ENCODE measurements around the gene SGCD. TPM values are rescaled to one million over a fixed set of nuclear protein-coding genes. Genes with fewer than 3 reads are reported as not detected.

SGCD gene
- total RNA-seq, 1 donor from 2014 or later, result 2.8 TPM

- no peak for DNase-seq (ENCODE audit: low spot score)
These were observed 129.9 kb downstream of the SGCD start for GRCh38 chr5:156456857-156457256.

- no peak for DNase-seq (ENCODE audit: low spot score)
These were observed 132.9 kb downstream of the SGCD start for GRCh38 chr5:156459812-156460385.

- DNase-seq (ENCODE audit: low spot score), result no peak
These were observed 133.5 kb downstream of the SGCD start for GRCh38 chr5:156460471-156460870.

- no peak for DNase-seq (ENCODE audit: low spot score)
These were observed 139.9 kb downstream of the SGCD start for GRCh38 chr5:156466871-156467270.

- DNase-seq (ENCODE audit: low spot score), result no peak
These were observed 142.7 kb downstream of the SGCD start for GRCh38 chr5:156469636-156470035.

- DNase-seq (ENCODE audit: low spot score), result no peak
These were observed 144.9 kb downstream of the SGCD start for GRCh38 chr5:156471893-156472292.

GRCh38 chr5:156473269-156473908, 146.4 kb downstream of the SGCD start:
- DNase-seq (ENCODE audit: low spot score), result no peak

GRCh38 chr5:156474251-156474650, 147.3 kb downstream of the SGCD start:
- no peak for DNase-seq (ENCODE audit: low spot score)

- DNase-seq (ENCODE audit: low spot score), result peak; percentile 50
These were observed 148.5 kb downstream of the SGCD start for GRCh38 chr5:156475182-156476157.

GRCh38 chr5:156476158-156476551, 149.2 kb downstream of the SGCD start:
- DNase-seq (ENCODE audit: low spot score), result no peak

- DNase-seq (ENCODE audit: low spot score), result no peak
These were observed 149.7 kb downstream of the SGCD start for GRCh38 chr5:156476678-156477077.

GRCh38 chr5:156477196-156477595, 150.2 kb downstream of the SGCD start:
- no peak for DNase-seq (ENCODE audit: low spot score)

GRCh38 chr5:156479849-156480248, 152.9 kb downstream of the SGCD start:
- no peak for DNase-seq (ENCODE audit: low spot score)

- DNase-seq (ENCODE audit: low spot score), result no peak
These were observed 154.8 kb downstream of the SGCD start for GRCh38 chr5:156481741-156482140.

GRCh38 chr5:156482818-156483217, 155.9 kb downstream of the SGCD start:
- DNase-seq (ENCODE audit: low spot score), result no peak

GRCh38 chr5:156486394-156487238, 159.7 kb downstream of the SGCD start:
- DNase-seq (ENCODE audit: low spot score), result no peak

- no peak for DNase-seq (ENCODE audit: low spot score)
These were observed 164.8 kb downstream of the SGCD start for GRCh38 chr5:156491766-156492165.

GRCh38 chr5:156496291-156496690, 169.3 kb downstream of the SGCD start:
- DNase-seq (ENCODE audit: low spot score), result no peak

GRCh38 chr5:156497804-156498208, 170.8 kb downstream of the SGCD start:
- DNase-seq (ENCODE audit: low spot score), result no peak

- DNase-seq (ENCODE audit: low spot score), result no peak
These were observed 171.4 kb downstream of the SGCD start for GRCh38 chr5:156498226-156498980.

- no peak for DNase-seq (ENCODE audit: low spot score)
These were observed 173.8 kb downstream of the SGCD start for GRCh38 chr5:156500755-156501154.

Data from ureter (tissue), 1 donor.